ENCODE data around the gene ERVK3-1.
A peak's percentile ranks its signal among the peaks of the same experiment; 100 is the strongest.

ERVK3-1 gene

DNA sequence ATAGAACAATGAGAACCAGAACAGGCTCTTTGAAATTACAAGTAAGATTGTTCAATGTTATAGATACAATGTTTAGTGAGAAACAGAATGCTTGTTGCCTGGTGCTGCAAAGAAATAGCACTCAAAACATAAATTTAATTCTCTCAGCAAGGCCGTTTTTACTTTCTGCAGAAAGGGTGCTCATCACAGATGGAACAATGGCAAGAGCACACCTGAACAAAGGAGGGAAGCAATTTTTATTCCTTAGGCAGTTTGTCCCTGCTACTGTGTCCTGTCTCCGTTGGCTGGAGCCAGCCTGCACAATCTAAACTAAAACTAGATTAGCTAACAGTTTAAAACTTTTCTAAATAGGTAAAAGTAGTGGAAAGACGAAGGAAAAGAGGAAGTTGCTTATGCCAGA lies 36.8 kb upstream of the ERVK3-1 start:
- Mint-ChIP-seq H3K27ac (no peak overlapping the region), H3K4me1 (no peaks in the 10 kb centered on the region), H3K4me3 (no peak overlapping the region), H3K27me3 (ENCODE audit: low read depth, poor library complexity) (peaks cover 6% of the 10 kb centered on the region), H3K9me3 (peaks cover 99% of the 10 kb centered on the region), H3K36me3 (ENCODE audit: low read depth) (peaks cover 100% of the 10 kb centered on the region)
- TF ChIP-seq, protein P1, sequence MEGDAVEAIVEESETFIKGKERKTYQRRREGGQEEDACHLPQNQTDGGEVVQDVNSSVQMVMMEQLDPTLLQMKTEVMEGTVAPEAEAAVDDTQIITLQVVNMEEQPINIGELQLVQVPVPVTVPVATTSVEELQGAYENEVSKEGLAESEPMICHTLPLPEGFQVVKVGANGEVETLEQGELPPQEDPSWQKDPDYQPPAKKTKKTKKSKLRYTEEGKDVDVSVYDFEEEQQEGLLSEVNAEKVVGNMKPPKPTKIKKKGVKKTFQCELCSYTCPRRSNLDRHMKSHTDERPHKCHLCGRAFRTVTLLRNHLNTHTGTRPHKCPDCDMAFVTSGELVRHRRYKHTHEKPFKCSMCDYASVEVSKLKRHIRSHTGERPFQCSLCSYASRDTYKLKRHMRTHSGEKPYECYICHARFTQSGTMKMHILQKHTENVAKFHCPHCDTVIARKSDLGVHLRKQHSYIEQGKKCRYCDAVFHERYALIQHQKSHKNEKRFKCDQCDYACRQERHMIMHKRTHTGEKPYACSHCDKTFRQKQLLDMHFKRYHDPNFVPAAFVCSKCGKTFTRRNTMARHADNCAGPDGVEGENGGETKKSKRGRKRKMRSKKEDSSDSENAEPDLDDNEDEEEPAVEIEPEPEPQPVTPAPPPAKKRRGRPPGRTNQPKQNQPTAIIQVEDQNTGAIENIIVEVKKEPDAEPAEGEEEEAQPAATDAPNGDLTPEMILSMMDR (IDR thresholded peaks at IDR 0.05), result no peak
- no peak for DNase-seq

DNA sequence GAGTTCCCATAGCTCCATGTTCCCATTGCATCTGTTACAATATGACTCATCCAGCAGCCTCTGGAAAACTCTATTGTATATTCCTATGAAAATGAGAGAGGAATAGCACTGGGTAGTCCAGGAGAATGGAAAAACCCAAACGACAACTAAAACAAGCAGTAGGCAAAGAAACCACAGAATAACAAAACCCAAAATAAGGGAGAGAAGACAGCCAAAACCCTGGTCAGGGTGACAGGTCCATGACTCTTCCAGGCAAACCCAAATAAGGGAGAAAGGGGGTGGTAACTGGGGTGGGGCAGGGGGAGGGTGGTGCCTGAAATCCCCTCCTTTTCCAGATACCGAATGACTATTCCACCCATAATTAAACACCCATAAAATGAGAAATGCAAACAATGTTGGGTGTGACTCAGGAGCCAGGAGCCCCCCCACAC lies 30.4 kb upstream of the ERVK3-1 start:
- peaks cover 15% of the 10 kb centered on the region for H3K4me1 Mint-ChIP-seq
- peaks cover 97% of the 10 kb centered on the region for H3K36me3 Mint-ChIP-seq (ENCODE audit: low read depth)
- TF ChIP-seq, protein P1 (IDR thresholded peaks at IDR 0.05), result no peak
- H3K27me3 Mint-ChIP-seq (ENCODE audit: low read depth, poor library complexity), result peaks cover 2% of the 10 kb centered on the region
- no peak overlapping the region for H3K27ac Mint-ChIP-seq
- DNase-seq, result no peak
- no peak overlapping the region for H3K4me3 Mint-ChIP-seq
- peaks cover 100% of the 10 kb centered on the region for H3K9me3 Mint-ChIP-seq

DNA sequence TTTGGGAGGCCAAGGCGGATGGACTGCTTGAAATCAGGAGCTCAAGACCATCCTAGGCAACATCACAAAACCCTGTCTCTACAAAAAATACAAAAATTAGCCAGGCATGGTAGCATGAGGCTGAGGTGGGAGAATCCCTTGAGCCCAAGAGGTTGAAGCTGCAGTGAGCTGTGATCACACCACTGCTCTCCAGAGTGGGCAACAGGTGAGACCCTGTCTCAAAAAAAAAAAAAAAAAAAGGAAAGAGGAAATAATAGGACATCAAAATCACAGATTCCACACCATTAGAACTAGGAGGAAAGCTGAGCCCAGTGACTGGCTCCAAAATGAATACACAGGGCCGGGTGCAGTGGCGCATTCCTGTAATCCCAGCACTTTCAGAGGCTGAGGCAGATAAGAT lies 29.6 kb upstream of the ERVK3-1 start:
- Mint-ChIP-seq H3K4me3 (no peak overlapping the region), H3K9me3 (peaks cover 100% of the 10 kb centered on the region)

DNA sequence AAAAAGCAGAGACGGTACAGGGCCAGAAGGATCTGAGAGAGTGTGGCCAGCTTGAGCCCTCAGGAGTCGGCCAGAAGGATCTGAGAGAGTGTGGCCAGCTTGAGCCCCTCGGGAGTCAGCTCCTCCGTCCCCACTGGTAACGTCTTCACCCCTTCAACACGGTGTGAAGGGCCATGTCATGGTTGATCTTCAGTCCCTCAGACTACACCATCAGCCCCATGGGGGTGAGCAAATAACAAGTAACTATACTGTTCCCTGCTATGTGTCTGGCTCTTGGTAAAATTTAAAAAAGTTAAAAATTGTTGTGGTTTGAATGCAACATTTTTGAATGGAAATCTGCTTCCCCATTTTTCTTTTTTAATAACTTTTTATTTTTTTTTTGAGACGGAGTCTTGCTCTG lies 28.0 kb upstream of the ERVK3-1 start:
- H3K9me3 Mint-ChIP-seq, result peaks cover 100% of the 10 kb centered on the region
- peaks cover 97% of the 10 kb centered on the region for H3K36me3 Mint-ChIP-seq (ENCODE audit: low read depth)
- H3K4me1 Mint-ChIP-seq, result peaks cover 31% of the 10 kb centered on the region
- peaks cover 11% of the 10 kb centered on the region for H3K27me3 Mint-ChIP-seq (ENCODE audit: low read depth, poor library complexity)
- no peak overlapping the region for H3K27ac Mint-ChIP-seq
- DNase-seq, result no peak
- peak overlapping the region; percentile 65 for H3K4me3 Mint-ChIP-seq
- TF ChIP-seq, protein P1 (IDR thresholded peaks at IDR 0.05), result no peak

More for the DNA sequence above, 29.6 kb upstream of the ERVK3-1 start:
- DNase-seq, result no peak
- Mint-ChIP-seq H3K36me3 (ENCODE audit: low read depth) (peaks cover 97% of the 10 kb centered on the region), H3K4me1 (peaks cover 23% of the 10 kb centered on the region), H3K27ac (no peak overlapping the region), H3K27me3 (ENCODE audit: low read depth, poor library complexity) (peaks cover 7% of the 10 kb centered on the region)
- TF ChIP-seq, protein P1 (IDR thresholded peaks at IDR 0.05), result no peak

DNA sequence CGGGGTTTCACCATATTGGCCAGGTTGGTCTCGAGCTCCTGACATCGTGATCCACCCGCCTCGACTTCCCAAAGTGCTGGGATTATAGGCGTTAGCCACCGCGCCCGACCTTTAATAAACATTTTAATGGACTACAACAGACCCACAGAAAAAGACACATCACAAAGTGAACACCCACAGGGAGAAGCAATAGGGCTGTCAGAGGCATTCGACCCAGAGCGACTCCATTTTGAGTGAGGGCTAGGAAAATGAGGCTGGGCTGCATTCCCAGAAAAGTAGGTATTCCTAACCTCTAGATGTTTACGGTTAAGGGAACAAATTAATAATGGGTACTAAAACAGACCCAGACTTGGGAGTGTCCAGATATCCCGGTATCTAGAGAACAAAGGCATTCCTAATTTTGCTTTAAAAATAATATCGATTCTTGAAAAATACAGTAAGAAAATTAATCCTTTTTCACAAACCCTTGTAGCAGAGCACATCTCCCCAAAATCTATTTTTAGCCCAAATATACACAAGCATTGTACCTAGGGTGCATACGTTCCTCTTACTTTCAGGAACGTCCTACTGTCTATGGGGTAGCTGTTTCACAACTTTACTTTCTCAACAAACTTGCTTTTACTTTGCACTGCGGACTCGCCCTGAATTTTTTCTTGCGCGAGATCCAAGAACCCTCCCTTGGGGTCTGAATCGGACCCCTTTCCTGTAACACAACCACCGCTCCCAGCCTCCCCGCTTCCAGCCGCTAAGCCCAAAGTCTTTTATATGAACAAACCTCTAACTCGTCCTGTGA lies 27.2 kb upstream of the ERVK3-1 start:
- peaks cover 31% of the 10 kb centered on the region for H3K4me1 Mint-ChIP-seq
- no peak for DNase-seq
- peaks cover 11% of the 10 kb centered on the region for H3K27me3 Mint-ChIP-seq (ENCODE audit: low read depth, poor library complexity)
- TF ChIP-seq, protein P1 (IDR thresholded peaks at IDR 0.05), result no peak
- peaks cover 97% of the 10 kb centered on the region for H3K36me3 Mint-ChIP-seq (ENCODE audit: low read depth)
- H3K27ac Mint-ChIP-seq, result peak overlapping the region; percentile 99
- H3K9me3 Mint-ChIP-seq, result peaks cover 98% of the 10 kb centered on the region
- peak overlapping the region; percentile 93 for H3K4me3 Mint-ChIP-seq

Data from nephron progenitor cell (in vitro differentiated cells).